ENCODE data around the gene PFN3. TPM values are rescaled to one million over a fixed set of nuclear protein-coding genes. Genes with fewer than 3 reads are reported as not detected.
A peak's percentile ranks its signal among the peaks of the same experiment; 100 is the strongest.

PFN3 gene, protein sequence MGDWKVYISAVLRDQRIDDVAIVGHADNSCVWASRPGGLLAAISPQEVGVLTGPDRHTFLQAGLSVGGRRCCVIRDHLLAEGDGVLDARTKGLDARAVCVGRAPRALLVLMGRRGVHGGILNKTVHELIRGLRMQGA
- total RNA-seq: not detected in 2 replicates
- not detected in 2 replicates for polyA plus RNA-seq

DNA sequence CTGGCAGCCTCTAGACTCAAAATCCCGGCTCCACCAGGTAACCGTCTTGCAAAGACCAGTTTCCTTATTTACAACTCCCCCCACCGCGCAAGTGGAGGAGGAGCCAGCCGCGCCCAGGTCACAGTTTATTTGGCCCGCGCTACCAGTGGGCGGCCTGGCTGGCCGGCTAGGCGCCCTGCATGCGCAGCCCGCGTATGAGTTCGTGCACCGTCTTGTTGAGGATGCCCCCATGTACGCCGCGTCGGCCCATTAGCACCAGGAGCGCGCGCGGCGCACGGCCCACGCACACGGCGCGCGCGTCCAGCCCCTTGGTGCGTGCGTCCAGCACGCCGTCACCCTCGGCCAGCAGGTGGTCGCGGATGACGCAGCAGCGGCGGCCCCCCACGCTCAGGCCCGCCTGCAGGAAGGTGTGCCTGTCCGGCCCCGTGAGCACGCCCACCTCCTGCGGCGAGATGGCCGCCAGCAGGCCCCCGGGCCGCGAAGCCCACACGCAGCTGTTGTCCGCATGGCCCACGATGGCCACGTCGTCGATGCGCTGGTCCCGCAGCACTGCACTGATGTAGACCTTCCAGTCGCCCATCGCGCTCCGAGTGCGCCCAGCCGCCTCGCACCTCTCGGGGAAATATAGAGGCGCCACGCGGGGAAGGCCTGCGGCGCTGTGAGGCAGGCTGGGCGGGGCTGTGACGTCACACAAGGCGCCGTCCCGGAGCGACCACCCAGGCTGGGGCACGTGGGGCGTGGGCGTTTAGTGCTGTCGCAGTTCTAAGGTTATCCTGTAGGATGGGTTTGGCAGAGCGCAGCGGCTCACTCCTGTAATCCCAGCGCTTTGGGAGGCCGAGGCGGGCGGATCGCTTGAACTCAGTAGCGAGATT, at the start of gene PFN3:
Gene PFN3 (minus strand): TSS at position 665 of the 872 bp plus-strand sequence. CDS start 85 bp downstream, at position 580.
- Histone ChIP-seq H3K27ac (no peak within 1 kb of the TSS), H3K36me3 (no peaks in the 10 kb centered on the region), H3K9me3 (ENCODE audit: low read depth) (no peaks in the 10 kb centered on the region), H3K4me3 (no peak within 1 kb of the TSS), H3K27me3 (peaks cover 46% of the 10 kb centered on the region), H3K4me1 (ENCODE audit: low read depth) (no peaks in the 10 kb centered on the region)
- peak in 1 of 2 donors; percentile 65 for DNase-seq (ENCODE audit: low read depth in 1 of 2, low spot score in 1 of 2)
- TF ChIP-seq, protein P1, sequence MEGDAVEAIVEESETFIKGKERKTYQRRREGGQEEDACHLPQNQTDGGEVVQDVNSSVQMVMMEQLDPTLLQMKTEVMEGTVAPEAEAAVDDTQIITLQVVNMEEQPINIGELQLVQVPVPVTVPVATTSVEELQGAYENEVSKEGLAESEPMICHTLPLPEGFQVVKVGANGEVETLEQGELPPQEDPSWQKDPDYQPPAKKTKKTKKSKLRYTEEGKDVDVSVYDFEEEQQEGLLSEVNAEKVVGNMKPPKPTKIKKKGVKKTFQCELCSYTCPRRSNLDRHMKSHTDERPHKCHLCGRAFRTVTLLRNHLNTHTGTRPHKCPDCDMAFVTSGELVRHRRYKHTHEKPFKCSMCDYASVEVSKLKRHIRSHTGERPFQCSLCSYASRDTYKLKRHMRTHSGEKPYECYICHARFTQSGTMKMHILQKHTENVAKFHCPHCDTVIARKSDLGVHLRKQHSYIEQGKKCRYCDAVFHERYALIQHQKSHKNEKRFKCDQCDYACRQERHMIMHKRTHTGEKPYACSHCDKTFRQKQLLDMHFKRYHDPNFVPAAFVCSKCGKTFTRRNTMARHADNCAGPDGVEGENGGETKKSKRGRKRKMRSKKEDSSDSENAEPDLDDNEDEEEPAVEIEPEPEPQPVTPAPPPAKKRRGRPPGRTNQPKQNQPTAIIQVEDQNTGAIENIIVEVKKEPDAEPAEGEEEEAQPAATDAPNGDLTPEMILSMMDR (IDR thresholded peaks at IDR 0.05; ENCODE audit: low read depth, low read length): no peak

DNA sequence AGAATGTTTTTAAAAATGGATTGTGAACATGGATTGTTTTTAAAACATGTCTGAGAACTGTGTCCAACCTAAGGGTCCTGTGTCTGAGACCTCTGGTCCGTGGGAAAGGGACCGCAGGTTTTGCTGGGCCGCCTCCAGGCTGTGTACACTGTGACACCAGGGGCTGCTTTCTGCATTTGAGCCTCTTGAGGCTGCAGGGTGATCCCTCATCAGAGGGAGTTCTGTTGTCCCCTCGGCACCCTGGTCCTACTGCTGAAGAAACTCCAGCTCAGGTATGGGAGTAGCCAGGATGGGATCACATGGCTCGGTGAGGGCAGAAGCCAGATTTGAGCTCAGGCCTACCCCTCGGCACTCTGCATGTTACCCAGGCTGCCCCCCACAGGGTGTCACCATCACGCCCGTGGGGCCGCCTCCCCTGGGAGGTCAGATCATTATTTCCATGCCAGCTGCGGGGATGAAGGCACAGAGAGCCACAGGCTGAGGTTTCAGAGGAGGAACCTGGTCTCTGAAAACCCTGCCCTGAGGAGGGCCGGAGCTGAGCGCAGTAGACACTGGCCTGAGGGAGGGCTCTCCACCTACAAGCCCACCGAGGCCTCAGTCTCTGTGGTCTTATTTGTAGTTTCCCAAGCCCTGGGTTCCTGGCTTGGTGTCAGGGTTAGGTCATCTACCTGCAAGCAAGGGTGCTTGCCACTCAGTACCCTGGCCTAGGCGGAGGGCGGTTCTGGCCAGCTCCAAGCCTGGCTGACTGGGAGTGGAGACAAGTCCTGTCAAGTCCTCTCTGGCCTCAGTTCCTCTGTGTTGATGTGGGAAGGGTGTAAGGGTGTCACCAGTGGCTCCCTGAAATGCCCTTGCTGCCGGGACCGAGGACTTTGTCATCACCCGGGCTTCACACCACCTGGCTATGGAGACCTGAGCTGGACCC, 48.9 kb upstream of the PFN3 start:
- Histone ChIP-seq H3K9me3 (ENCODE audit: low read depth) (no peaks in the 10 kb centered on the region), H3K4me1 (ENCODE audit: low read depth) (peaks cover 12% of the 10 kb centered on the region), H3K4me3 (no peak overlapping the region), H3K27me3 (peaks cover 8% of the 10 kb centered on the region), H3K27ac (no peak overlapping the region), H3K36me3 (no peaks in the 10 kb centered on the region)
- TF ChIP-seq, protein P1 (IDR thresholded peaks at IDR 0.05; ENCODE audit: low read depth, low read length): no peak
- no peak for DNase-seq (ENCODE audit: low read depth in 1 of 2, low spot score in 1 of 2)

DNA sequence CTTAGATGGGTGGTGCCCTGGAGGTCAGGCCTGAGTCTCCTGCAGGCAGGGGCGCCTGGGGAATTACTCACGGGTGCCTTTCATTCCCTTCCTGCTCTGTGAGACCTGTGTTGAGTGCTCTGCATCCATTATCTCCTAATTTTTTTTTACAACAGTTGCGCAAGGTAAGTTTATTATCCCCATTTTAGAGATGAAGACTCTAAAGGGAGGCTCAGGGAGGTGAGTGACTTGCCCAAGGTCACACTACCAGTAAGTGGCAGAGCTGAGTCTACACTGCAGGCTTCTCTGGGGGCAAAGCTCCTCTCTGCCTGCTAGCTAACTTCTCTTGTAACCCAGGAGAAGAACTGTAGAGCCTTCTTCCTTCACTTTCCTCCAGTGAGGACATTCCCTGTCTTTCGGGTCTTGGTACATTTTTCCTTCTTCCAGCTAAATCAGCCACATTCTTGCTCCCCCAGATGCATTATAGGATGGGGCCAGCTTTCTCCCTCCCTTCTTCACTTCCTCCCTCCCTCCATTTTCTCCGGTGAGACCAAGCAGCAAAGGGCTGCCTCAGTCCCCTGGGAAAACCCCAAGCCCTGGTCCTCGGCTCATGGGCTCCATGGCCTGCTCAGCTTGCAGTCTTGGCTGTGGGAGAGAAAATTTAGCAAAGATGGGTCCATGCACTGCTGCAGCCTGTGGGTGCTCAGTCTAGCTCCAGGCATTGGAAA, 47.9 kb upstream of the PFN3 start:
- H3K27me3 ChIP-seq: peaks cover 2% of the 10 kb centered on the region

DNA sequence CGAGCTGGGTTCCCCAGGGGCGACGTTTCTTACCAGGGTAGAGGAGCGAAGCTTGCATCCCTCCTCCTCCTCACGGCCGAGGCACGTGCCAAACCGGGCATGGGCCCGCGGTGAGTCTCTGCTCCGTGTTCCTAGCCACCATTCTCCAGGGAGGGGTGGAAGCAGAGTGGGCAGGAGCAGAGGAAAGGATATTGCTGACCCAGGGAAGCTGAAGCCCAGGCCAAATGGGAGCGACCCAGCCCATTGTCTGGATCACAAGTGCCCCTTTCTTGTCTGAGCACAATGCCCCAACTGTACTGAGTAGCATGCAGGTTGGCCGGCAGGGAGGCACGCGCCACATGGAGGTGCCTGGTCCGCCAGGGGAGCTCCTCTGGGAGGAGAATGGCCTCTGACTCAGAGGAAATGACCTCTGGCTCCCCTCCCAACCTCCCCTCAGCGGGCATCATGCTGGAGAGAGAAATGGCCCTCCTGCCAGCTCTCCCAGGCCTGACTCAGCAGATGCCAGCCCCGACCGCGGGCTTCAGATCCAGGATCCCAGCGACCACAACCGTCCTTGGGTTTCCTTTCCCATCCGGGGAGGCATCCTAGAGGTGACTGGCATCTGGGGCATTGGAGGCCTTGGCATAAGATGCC, 47.3 kb upstream of the PFN3 start:
- Histone ChIP-seq H3K27ac (no peak overlapping the region), H3K4me1 (ENCODE audit: low read depth) (peaks cover 9% of the 10 kb centered on the region), H3K27me3 (no peaks in the 10 kb centered on the region), H3K4me3 (peak overlapping the region; percentile 58), H3K9me3 (ENCODE audit: low read depth) (no peaks in the 10 kb centered on the region), H3K36me3 (no peaks in the 10 kb centered on the region)
- TF ChIP-seq, protein P1 (IDR thresholded peaks at IDR 0.05; ENCODE audit: low read depth, low read length): no peak
- DNase-seq (ENCODE audit: low read depth in 1 of 2, low spot score in 1 of 2): peak; percentile 29 to 78

More for the DNA sequence above, 47.9 kb upstream of the PFN3 start:
- TF ChIP-seq, protein P1 (IDR thresholded peaks at IDR 0.05; ENCODE audit: low read depth, low read length): no peak
- peaks cover 9% of the 10 kb centered on the region for H3K4me1 ChIP-seq (ENCODE audit: low read depth)
- DNase-seq (ENCODE audit: low read depth in 1 of 2, low spot score in 1 of 2): no peak
- no peaks in the 10 kb centered on the region for H3K9me3 ChIP-seq (ENCODE audit: low read depth)
- no peaks in the 10 kb centered on the region for H3K36me3 ChIP-seq
- no peak overlapping the region for H3K27ac ChIP-seq
- H3K4me3 ChIP-seq: no peak overlapping the region

Measured in cardiac muscle cell (in vitro differentiated cells and primary cell).